SK-N-SH (cell line): ENCODE measurements around the gene DOK6. TPM values are rescaled to one million over a fixed set of nuclear protein-coding genes. Genes with fewer than 3 reads are reported as not detected.

Experiments used
- CTCF ChIA-PET: fragments of 300-600, 350-600 bp; formaldehyde crosslinking; extraction: SDS; loops from one replicate; lab custom pipeline; 2021; lab: Yijun Ruan, JAX
- POLR2A ChIA-PET: fragments of 350-600 bp; sonication (Branson Sonifier 250); formaldehyde crosslinking; extraction: SDS; loops from one replicate; lab custom pipeline; 2020; ENCODE audit warnings: antibody characterized with exemption, inconsistent platforms; lab: Yijun Ruan, JAX
- DNase-seq: peaks from one replicate; pipeline ENCODE4 v3.0.0; 2012
- H2AFZ ChIP-seq: fragments of 200-600 bp; sonication (generic); 2 replicates; pipeline ENCODE4 v1.8.1; 2016; ENCODE audit warnings: antibody characterized with exemption, mild to moderate bottlenecking, low read depth
- H3F3A ChIP-seq: fragments of 200-600 bp; sonication (generic); replicated peaks from 2 replicates; pipeline ENCODE3; 2016; ENCODE audit warnings: antibody characterized with exemption, mild to moderate bottlenecking; ENCODE audit not compliant: insufficient read depth
- H3K27ac ChIP-seq, 2 experiments: fragments of 200-500 bp in 1 of 2; fragments of 200-600 bp in 1 of 2; sonication (Bioruptor generic) in 1 of 2; sonication (generic), shearing (Covaris generic) in 1 of 2; 2 replicates each; pipeline versions ENCODE4 v1.5.1 to v1.6.1; 2014 to 2016; ENCODE audit warnings: low read depth in 2 of 2, inconsistent platforms in 1 of 2, low read length in 1 of 2, mild to moderate bottlenecking in 1 of 2, mixed read lengths in 1 of 2
- H3K27me3 ChIP-seq: fragments of 200-600 bp; sonication (generic), shearing (Covaris generic); 2 replicates; pipeline ENCODE4 v1.6.1; 2016; ENCODE audit warnings: mixed run types; ENCODE audit not compliant: insufficient read depth
- H3K36me3 ChIP-seq, 2 experiments: fragments of 200-500 bp in 1 of 2; fragments of 200-600 bp in 1 of 2; sonication (Bioruptor generic) in 1 of 2; sonication (generic) in 1 of 2; replicated peaks in 1 of 2; 2 replicates each; pipeline versions ENCODE3 to v1.5.1; 2014 to 2016; ENCODE audit warnings: low read length in 1 of 2, mild to moderate bottlenecking in 1 of 2; ENCODE audit not compliant: insufficient read depth in 2 of 2, control insufficient read depth in 1 of 2
- H3K4me1 ChIP-seq, 2 experiments: fragments of 200-500 bp in 1 of 2; fragments of 200-600 bp in 1 of 2; sonication (Bioruptor generic) in 1 of 2; sonication (generic), shearing (Covaris generic) in 1 of 2; 2 replicates each; pipeline versions ENCODE4 v1.5.1 to v1.6.1; 2014 to 2016; ENCODE audit warnings: low read depth in 1 of 2, low read length in 1 of 2, mixed run types in 1 of 2; ENCODE audit not compliant: insufficient read depth in 2 of 2, control insufficient read depth in 1 of 2
- H3K4me2 ChIP-seq: fragments of 200-600 bp; sonication (generic), shearing (Covaris generic); 2 replicates; pipeline ENCODE4 v1.6.1; 2017; ENCODE audit warnings: mixed run types
- H3K4me3 ChIP-seq, 2 experiments: fragments of 200-500 bp in 1 of 2; fragments of 200-600 bp in 1 of 2; sonication (Bioruptor generic) in 1 of 2; sonication (generic), shearing (Covaris generic) in 1 of 2; 2 replicates each; pipeline versions ENCODE4 v1.5.1 to v1.8.1; 2014 to 2016; ENCODE audit warnings: low read depth in 2 of 2, inconsistent platforms in 1 of 2, low read length in 1 of 2, mild to moderate bottlenecking in 1 of 2, mixed read lengths in 1 of 2, moderate library complexity in 1 of 2
- H3K79me2 ChIP-seq: fragments of 200-600 bp; sonication (generic); 2 replicates; pipeline ENCODE4 v1.8.1; 2017; ENCODE audit warnings: mild to moderate bottlenecking; ENCODE audit not compliant: insufficient read depth
- H3K9ac ChIP-seq: fragments of 200-600 bp; sonication (generic); 2 replicates; pipeline ENCODE4 v1.6.1; 2017; ENCODE audit warnings: mixed run types
- H3K9me2 ChIP-seq: fragments of 200-600 bp; sonication (generic); 2 replicates; pipeline ENCODE4 v1.6.1; 2017; ENCODE audit warnings: mixed run types
- H3K9me3 ChIP-seq: fragments of 200-600 bp; sonication (generic); 2 replicates; pipeline ENCODE4 v1.6.1; 2017; ENCODE audit warnings: mixed run types, mild to moderate bottlenecking, moderate library complexity
- H4K20me1 ChIP-seq: fragments of 200-600 bp; sonication (generic); 2 replicates; pipeline ENCODE4 v1.6.1; 2017; ENCODE audit warnings: mild to moderate bottlenecking, mixed run types; ENCODE audit not compliant: insufficient read depth
- CHD2 ChIP-seq: fragments of 150-350 bp; IDR thresholded peaks from 2 replicates; pipeline ENCODE4 v1.6.1; 2018; ENCODE audit warnings: low read length; ENCODE audit not compliant: partially characterized antibody
- ELF1 ChIP-seq: IDR thresholded peaks from 2 replicates; pipeline ENCODE4 v1.4.0; 2012
- EP300 ChIP-seq, 2 experiments: IDR thresholded peaks; 2 replicates each; pipeline versions ENCODE4 v1.4.0 to v1.6.1; 2012; ENCODE audit warnings: borderline replicate concordance in 1 of 2, low read depth in 1 of 2, low read length in 1 of 2
- EZH2phosphoT487 ChIP-seq: fragments of 200-600 bp; sonication (generic); IDR thresholded peaks from 2 replicates; pipeline ENCODE4 v1.6.1; 2017; ENCODE audit warnings: low read depth, mixed run types, mild to moderate bottlenecking, antibody characterized with exemption, moderate library complexity, borderline replicate concordance
- GATA2 ChIP-seq: sonication (generic); formaldehyde crosslinking; IDR thresholded peaks from 2 replicates; pipeline ENCODE4 v1.5.0; 2020; ENCODE audit warnings: mild to moderate bottlenecking, missing genetic modification reagents
- IRF3 ChIP-seq: fragments of 150-350 bp; IDR thresholded peaks from 2 replicates; pipeline ENCODE4 v1.6.1; 2016; ENCODE audit warnings: mild to moderate bottlenecking, low read depth, low read length
- JUND ChIP-seq: IDR thresholded peaks from 2 replicates; pipeline ENCODE4 v1.4.0; 2012
- MXI1 ChIP-seq: IDR thresholded peaks from 2 replicates; pipeline ENCODE4 v1.6.1; 2012; ENCODE audit warnings: mild to moderate bottlenecking, low read depth, low read length, improper control_type of control experiment
- PBX3 ChIP-seq: IDR thresholded peaks from 2 replicates; pipeline ENCODE4; 2012
- POLR2AphosphoS5 ChIP-seq: IDR thresholded peaks from 2 replicates; pipeline ENCODE4 v1.6.1; 2012; ENCODE audit warnings: low read depth, low read length
- RAD21 ChIP-seq: IDR thresholded peaks from 2 replicates; pipeline ENCODE4 v1.6.1; 2012; ENCODE audit warnings: mild to moderate bottlenecking, low read length
- RCOR1 ChIP-seq: fragments of 150-350 bp; IDR thresholded peaks from 2 replicates; pipeline ENCODE4 v1.6.1; 2017; ENCODE audit warnings: antibody characterized with exemption, low read length
- RXRA ChIP-seq: IDR thresholded peaks from 2 replicates; pipeline ENCODE4 v1.4.0; 2012; ENCODE audit warnings: low read depth, mild to moderate bottlenecking, borderline replicate concordance
- TCF12 ChIP-seq: IDR thresholded peaks from 2 replicates; pipeline ENCODE4 v1.4.0; 2012
- ZBTB33 ChIP-seq: IDR thresholded peaks from 2 replicates; pipeline ENCODE4 v1.4.0; 2012; ENCODE audit warnings: low read depth, borderline replicate concordance
- WGBS: methylation state at CpG from one replicate; pipeline ENCODE4 v1.1.6; 2017; ENCODE audit warnings: low lambda C conversion rate; 5-methylcytosine and 5-hydroxymethylcytosine counted together
- polyA plus RNA-seq, 3 experiments: library from polyadenylated mRNA; depleted of rRNA; stranded (reverse); fragments of >200 nt; gene quantifications; 2 replicates each; pipeline ENCODE4 v1.2.3, GENCODE V29; 2012
- TF ChIP-seq, protein P1 (sequence below): IDR thresholded peaks from 2 replicates; pipeline ENCODE4 v1.6.1; 2012; ENCODE audit warnings: mild to moderate bottlenecking, low read depth, low read length, moderate library complexity

DOK6 gene
- polyA plus RNA-seq, 1 of the 3 experiments (the other 2 are of a cell fraction), result 3.9 TPM

DNA sequence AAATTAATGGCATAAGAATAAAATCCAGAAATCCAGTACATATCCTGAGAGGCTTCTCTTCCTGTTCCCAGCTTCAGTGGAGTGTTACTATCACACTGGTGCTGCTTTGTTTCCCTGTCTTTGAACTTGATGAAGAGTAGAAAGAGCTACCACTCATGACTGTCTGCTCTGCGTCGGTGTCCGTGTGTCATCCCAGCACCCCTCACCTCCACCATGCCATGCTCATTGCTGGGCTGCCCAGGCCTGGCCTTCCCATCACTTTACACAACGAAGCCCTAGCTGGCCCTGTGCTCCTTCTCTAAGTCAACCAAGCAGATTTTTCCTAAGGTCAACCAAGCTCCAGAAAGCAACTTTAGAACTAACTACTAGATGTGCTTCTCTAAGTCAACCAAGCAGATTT, 215.4 kb downstream of the DOK6 start:
- 93% methylated on average over 4 of the region's 4 CpGs for WGBS
- ChIA-PET POLR2A (no interaction called here), CTCF (interaction anchor here (1.1 kb wide), 1 partner anchor 29 kb away, joined by 3 read pairs; no protein-coding TSS in a partner anchor)

DNA sequence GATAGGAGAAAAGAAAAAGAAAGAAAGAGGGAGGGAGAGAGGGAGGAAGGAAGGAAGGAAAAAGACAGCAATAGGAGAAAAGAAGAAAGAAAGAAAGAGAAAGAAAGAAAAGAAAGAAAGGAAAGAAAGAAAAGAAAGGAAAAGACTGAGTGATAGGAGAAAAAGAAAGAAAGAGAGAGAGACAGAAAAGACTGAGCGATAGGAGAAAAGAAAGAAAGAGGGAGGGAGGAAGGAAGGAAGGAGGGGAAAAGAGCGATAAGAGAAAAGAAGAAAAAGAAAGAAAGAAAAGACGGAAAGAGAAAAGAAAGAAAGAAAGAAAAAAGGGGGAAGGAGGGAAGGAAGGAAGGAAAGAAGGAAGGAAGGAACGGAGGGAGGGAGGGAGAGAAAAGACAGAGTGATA, 216.7 kb downstream of the DOK6 start:
- Histone ChIP-seq H4K20me1 (no peaks in the 10 kb centered on the region), H2AFZ (no peak overlapping the region), H3F3A (no peaks in the 10 kb centered on the region), H3K79me2 (0 out of 2 replicates have a peak, but pooled peaks cover 6% of the 10 kb centered on the region), H3K4me1 (no peaks in the 10 kb centered on the region; a peak in 1 of 4 replicates), H3K27me3 (no peaks in the 10 kb centered on the region), H3K36me3 (no peaks in the 10 kb centered on the region), H3K4me2 (no peak overlapping the region), H3K27ac (peak overlapping the region in 1 of 2 experiments; percentile 34; a peak in 1 of 4 replicates), H3K9me2 (no peaks in the 10 kb centered on the region), H3K9ac (no peak overlapping the region), H3K4me3 (no peak overlapping the region), H3K9me3 (no peaks in the 10 kb centered on the region)
- 93% methylated on average over 4 of the region's 4 CpGs for WGBS
- CTCF ChIA-PET, result no interaction called here
- POLR2A ChIA-PET, result no interaction called here
- no peak for DNase-seq
- no peak for TF ChIP-seq RAD21
- no peak for TF ChIP-seq GATA2
- TF ChIP-seq, protein P1, sequence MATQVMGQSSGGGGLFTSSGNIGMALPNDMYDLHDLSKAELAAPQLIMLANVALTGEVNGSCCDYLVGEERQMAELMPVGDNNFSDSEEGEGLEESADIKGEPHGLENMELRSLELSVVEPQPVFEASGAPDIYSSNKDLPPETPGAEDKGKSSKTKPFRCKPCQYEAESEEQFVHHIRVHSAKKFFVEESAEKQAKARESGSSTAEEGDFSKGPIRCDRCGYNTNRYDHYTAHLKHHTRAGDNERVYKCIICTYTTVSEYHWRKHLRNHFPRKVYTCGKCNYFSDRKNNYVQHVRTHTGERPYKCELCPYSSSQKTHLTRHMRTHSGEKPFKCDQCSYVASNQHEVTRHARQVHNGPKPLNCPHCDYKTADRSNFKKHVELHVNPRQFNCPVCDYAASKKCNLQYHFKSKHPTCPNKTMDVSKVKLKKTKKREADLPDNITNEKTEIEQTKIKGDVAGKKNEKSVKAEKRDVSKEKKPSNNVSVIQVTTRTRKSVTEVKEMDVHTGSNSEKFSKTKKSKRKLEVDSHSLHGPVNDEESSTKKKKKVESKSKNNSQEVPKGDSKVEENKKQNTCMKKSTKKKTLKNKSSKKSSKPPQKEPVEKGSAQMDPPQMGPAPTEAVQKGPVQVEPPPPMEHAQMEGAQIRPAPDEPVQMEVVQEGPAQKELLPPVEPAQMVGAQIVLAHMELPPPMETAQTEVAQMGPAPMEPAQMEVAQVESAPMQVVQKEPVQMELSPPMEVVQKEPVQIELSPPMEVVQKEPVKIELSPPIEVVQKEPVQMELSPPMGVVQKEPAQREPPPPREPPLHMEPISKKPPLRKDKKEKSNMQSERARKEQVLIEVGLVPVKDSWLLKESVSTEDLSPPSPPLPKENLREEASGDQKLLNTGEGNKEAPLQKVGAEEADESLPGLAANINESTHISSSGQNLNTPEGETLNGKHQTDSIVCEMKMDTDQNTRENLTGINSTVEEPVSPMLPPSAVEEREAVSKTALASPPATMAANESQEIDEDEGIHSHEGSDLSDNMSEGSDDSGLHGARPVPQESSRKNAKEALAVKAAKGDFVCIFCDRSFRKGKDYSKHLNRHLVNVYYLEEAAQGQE, result no peak
- no peak for TF ChIP-seq IRF3
- no peak for TF ChIP-seq RXRA
- TF ChIP-seq TCF12, result no peak
- TF ChIP-seq PBX3, result no peak

More for the DNA sequence above, 215.4 kb downstream of the DOK6 start:
- H3K36me3 ChIP-seq, result no peaks in the 10 kb centered on the region
- no peaks in the 10 kb centered on the region for H3K9me2 ChIP-seq
- H3K4me2 ChIP-seq, result no peak overlapping the region
- TF ChIP-seq CHD2 (no peak), IRF3 (no peak), MXI1 (no peak), ELF1 (no peak), ZBTB33 (no peak), EP300 (IDR thresholded peaks at IDR 0.05; ENCODE audit: borderline replicate concordance in 1 of 2, low read depth in 1 of 2, low read length in 1 of 2) (no peak), TCF12 (no peak), POLR2AphosphoS5 (no peak), RCOR1 (no peak), JUND (no peak), EZH2phosphoT487 (no peak)
- no peaks in the 10 kb centered on the region for H3K9me3 ChIP-seq
- no peak for DNase-seq
- no peak overlapping the region for H2AFZ ChIP-seq
- H3K79me2 ChIP-seq, result 0 out of 2 replicates have a peak, but pooled peaks cover 6% of the 10 kb centered on the region
- no peak overlapping the region for H3K9ac ChIP-seq
- no peaks in the 10 kb centered on the region; a peak in 1 of 4 replicates for H3K4me1 ChIP-seq
- no peaks in the 10 kb centered on the region for H3F3A ChIP-seq
- no peak overlapping the region for H3K27ac ChIP-seq
- H3K27me3 ChIP-seq, result no peaks in the 10 kb centered on the region
- H3K4me3 ChIP-seq, result no peak overlapping the region
- H4K20me1 ChIP-seq, result no peaks in the 10 kb centered on the region
